22Rv1 (cell line): ENCODE data around the gene SRMS.

ENCODE experiments used
- ZFX ChIP-seq: fragments of 450-650 bp; IDR thresholded peaks from 2 replicates; pipeline ENCODE4 v1.6.1; 2017; ENCODE audit warnings: antibody characterized with exemption, borderline replicate concordance
- TF ChIP-seq, protein P1 (sequence below): fragments of 450-650 bp; IDR thresholded peaks from 2 replicates; pipeline ENCODE4 v1.5.1; 2017; ENCODE audit warnings: mild to moderate bottlenecking

DNA sequence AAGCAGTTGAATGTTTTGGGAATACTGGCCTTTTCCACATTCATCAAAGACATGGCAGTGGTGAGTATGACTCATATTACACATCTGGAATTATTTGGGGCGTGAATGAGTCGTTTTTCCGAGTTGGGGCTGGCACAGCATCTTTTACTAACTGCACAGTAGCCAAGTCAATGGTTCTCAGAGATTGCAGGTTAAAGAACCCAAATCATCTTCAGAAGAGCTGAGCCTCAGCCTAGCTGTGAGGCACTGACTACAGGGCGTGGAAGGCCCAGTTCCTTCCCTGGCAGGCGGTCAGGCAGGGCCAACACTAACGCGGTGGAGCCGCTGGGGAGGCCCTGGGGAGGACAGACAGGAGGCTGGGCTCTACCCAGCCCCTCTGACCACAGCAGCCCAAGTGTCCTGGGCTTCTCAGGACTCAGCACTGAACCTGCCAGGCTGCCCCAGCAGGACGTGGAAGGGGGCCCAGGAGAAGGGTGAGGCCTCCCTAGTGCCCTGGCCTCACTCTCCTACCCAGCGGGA, 46.6 kb upstream of the SRMS start:
- TF ChIP-seq, protein P1, sequence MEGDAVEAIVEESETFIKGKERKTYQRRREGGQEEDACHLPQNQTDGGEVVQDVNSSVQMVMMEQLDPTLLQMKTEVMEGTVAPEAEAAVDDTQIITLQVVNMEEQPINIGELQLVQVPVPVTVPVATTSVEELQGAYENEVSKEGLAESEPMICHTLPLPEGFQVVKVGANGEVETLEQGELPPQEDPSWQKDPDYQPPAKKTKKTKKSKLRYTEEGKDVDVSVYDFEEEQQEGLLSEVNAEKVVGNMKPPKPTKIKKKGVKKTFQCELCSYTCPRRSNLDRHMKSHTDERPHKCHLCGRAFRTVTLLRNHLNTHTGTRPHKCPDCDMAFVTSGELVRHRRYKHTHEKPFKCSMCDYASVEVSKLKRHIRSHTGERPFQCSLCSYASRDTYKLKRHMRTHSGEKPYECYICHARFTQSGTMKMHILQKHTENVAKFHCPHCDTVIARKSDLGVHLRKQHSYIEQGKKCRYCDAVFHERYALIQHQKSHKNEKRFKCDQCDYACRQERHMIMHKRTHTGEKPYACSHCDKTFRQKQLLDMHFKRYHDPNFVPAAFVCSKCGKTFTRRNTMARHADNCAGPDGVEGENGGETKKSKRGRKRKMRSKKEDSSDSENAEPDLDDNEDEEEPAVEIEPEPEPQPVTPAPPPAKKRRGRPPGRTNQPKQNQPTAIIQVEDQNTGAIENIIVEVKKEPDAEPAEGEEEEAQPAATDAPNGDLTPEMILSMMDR: no peak
- TF ChIP-seq ZFX: no peak
